ENCODE measurements around the gene BRMS1L. TPM values are rescaled to one million over a fixed set of nuclear protein-coding genes. Genes with fewer than 3 reads are reported as not detected.

The BRMS1L gene
- total RNA-seq, 1 experiment from 2014 or later = 8.0 TPM

DNA sequence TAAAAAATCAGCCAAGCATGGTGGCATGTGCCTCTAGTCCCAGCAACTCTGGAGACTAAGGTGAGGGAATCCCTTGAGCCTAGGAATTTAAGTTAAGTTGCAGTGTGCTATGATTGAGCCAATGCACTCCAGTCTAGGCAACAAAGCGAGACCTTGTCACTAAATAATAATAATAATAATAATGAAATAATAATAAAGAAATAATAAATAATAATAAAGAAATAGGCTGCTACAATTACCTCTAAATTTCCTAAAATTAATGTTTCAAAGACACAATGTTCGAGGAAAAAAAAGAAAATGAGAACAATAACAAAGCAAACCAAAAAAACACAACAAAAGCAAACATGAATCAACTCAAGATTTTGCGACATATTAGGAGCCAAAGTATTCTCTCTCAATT, 46.8 kb upstream of the BRMS1L start:
- Histone ChIP-seq H4K20me1 (ENCODE audit: insufficient read depth) (no peaks in the 10 kb centered on the region), H3K4me2 (no peak overlapping the region), H3K9me3 (ENCODE audit: insufficient read depth, low read depth) (no peaks in the 10 kb centered on the region; the same call in 1 of the 2 replicates), H3K27ac (no peak overlapping the region), H3F3A (ENCODE audit: insufficient read depth, low read depth) (no peaks in the 10 kb centered on the region), H3K36me3 (ENCODE audit: low read depth) (no peaks in the 10 kb centered on the region), H2AFZ (no peak overlapping the region), H3K4me3 (no peak overlapping the region), H3K9me2 (ENCODE audit: insufficient read depth) (no peaks in the 10 kb centered on the region), H3K4me1 (replicated peaks; ENCODE audit: insufficient read depth) (no peaks in the 10 kb centered on the region), H3K27me3 (ENCODE audit: insufficient read depth, low read depth) (no peaks in the 10 kb centered on the region), H3K79me2 (ENCODE audit: low read depth) (0 out of 2 replicates have a peak, but pooled peaks cover 7% of the 10 kb centered on the region)
- DNase-seq = no peak
- intact Hi-C loops (cut with micrococcal nuclease; ENCODE audit: unreplicated experiment) = no loop called here
- no TSS peak for BruUV-seq (replicated peaks)
- no peak for TF ChIP-seq EZH2 (IDR thresholded peaks at IDR 0.05; ENCODE audit: low read depth)
- TF ChIP-seq, protein P1, sequence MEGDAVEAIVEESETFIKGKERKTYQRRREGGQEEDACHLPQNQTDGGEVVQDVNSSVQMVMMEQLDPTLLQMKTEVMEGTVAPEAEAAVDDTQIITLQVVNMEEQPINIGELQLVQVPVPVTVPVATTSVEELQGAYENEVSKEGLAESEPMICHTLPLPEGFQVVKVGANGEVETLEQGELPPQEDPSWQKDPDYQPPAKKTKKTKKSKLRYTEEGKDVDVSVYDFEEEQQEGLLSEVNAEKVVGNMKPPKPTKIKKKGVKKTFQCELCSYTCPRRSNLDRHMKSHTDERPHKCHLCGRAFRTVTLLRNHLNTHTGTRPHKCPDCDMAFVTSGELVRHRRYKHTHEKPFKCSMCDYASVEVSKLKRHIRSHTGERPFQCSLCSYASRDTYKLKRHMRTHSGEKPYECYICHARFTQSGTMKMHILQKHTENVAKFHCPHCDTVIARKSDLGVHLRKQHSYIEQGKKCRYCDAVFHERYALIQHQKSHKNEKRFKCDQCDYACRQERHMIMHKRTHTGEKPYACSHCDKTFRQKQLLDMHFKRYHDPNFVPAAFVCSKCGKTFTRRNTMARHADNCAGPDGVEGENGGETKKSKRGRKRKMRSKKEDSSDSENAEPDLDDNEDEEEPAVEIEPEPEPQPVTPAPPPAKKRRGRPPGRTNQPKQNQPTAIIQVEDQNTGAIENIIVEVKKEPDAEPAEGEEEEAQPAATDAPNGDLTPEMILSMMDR (conservative IDR thresholded peaks at IDR 0.05) = no peak
- CTCF ChIA-PET = no interaction called here
- POLR2A ChIA-PET (ENCODE audit: unreplicated experiment) = no interaction called here

DNA sequence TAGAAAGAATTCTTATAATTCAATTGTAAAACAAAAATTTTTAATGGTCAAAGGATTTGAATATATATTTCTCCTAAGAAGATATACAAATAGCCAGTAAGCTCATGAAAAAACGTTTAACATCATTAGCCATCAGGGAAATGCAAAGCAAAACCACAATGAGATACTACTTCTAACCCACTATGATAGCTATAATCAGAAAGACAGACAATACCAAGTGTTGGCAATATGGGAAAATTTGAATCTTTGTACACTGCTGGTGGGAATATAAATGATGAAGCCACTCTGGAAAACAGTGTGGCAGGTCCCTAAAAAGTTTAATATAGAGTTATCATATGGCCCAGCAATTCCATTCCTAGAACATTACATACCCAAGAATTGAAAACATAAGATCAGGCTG, 42.4 kb upstream of the BRMS1L start:
- ChIA-PET POLR2A (ENCODE audit: unreplicated experiment) (no interaction called here), CTCF (no interaction called here)
- no peaks in the 10 kb centered on the region; the same call in 1 of the 2 replicates for H3K9me3 ChIP-seq (ENCODE audit: insufficient read depth, low read depth)
- no peaks in the 10 kb centered on the region for H3K27me3 ChIP-seq (ENCODE audit: insufficient read depth, low read depth)
- no TSS peak for BruUV-seq (replicated peaks)
- H3K36me3 ChIP-seq (ENCODE audit: low read depth) = no peaks in the 10 kb centered on the region
- H2AFZ ChIP-seq = no peak overlapping the region
- H3K9me2 ChIP-seq (ENCODE audit: insufficient read depth) = no peaks in the 10 kb centered on the region
- H4K20me1 ChIP-seq (ENCODE audit: insufficient read depth) = no peaks in the 10 kb centered on the region
- H3K4me3 ChIP-seq = no peak overlapping the region
- intact Hi-C loops (cut with micrococcal nuclease; ENCODE audit: unreplicated experiment) = no loop called here
- 0 out of 2 replicates have a peak, but pooled peaks cover 7% of the 10 kb centered on the region for H3K79me2 ChIP-seq (ENCODE audit: low read depth)
- no peaks in the 10 kb centered on the region for H3F3A ChIP-seq (ENCODE audit: insufficient read depth, low read depth)
- no peaks in the 10 kb centered on the region for H3K4me1 ChIP-seq (replicated peaks; ENCODE audit: insufficient read depth)
- H3K27ac ChIP-seq = no peak overlapping the region
- DNase-seq = no peak
- no peak overlapping the region for H3K4me2 ChIP-seq
- no peak for TF ChIP-seq EZH2 (IDR thresholded peaks at IDR 0.05; ENCODE audit: low read depth)
- TF ChIP-seq, protein P1 (conservative IDR thresholded peaks at IDR 0.05) = no peak

DNA sequence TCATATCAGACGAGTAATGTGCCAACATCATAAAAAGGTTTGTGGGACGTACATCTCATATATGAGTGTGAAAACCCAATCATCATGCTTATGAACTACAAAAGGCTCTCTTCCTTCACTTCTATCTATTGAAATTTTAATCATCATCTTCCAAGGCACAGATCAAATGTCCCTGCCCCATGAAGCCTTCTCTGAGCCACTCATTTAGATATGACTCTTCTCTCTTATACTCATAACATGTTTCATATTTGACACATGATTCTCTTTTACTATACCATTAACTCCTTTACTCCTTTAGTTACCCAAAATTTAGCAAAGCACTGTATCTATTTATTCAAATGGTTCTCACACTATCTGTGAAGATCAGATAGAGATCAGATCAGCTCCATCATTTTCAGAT, 39.3 kb upstream of the BRMS1L start:
- intact Hi-C loops (cut with micrococcal nuclease; ENCODE audit: unreplicated experiment) = no loop called here
- no peak overlapping the region for H3K4me3 ChIP-seq
- H3K9me2 ChIP-seq (ENCODE audit: insufficient read depth) = no peaks in the 10 kb centered on the region
- no peak for DNase-seq
- no peaks in the 10 kb centered on the region for H3K9me3 ChIP-seq (ENCODE audit: insufficient read depth, low read depth)
- H3K4me2 ChIP-seq = no peak overlapping the region
- no TSS peak for BruUV-seq (replicated peaks)
- no peaks in the 10 kb centered on the region for H3K36me3 ChIP-seq (ENCODE audit: low read depth)
- H3K79me2 ChIP-seq (ENCODE audit: low read depth) = no peaks in the 10 kb centered on the region
- H3K27me3 ChIP-seq (ENCODE audit: insufficient read depth, low read depth) = no peaks in the 10 kb centered on the region
- no peak overlapping the region for H2AFZ ChIP-seq
- TF ChIP-seq EZH2 (IDR thresholded peaks at IDR 0.05; ENCODE audit: low read depth) = no peak
- TF ChIP-seq, protein P1 (conservative IDR thresholded peaks at IDR 0.05) = no peak
- H3K4me1 ChIP-seq (replicated peaks; ENCODE audit: insufficient read depth) = no peaks in the 10 kb centered on the region
- H3F3A ChIP-seq (ENCODE audit: insufficient read depth, low read depth) = no peaks in the 10 kb centered on the region
- H3K27ac ChIP-seq = no peak overlapping the region
- ChIA-PET POLR2A (ENCODE audit: unreplicated experiment) (no interaction called here), CTCF (no interaction called here)
- H4K20me1 ChIP-seq (ENCODE audit: insufficient read depth) = no peaks in the 10 kb centered on the region

All from PC-9 (cell line).